Suprapubic skin (tissue), 4 donors: Measurements from ENCODE around the gene LRIT1. TPM values are rescaled to one million over a fixed set of nuclear protein-coding genes. Genes with fewer than 3 reads are reported as not detected.

Experiments
- DNase-seq, 2 donors: peaks; one replicate each; pipeline ENCODE4 v3.0.0-alpha.2; 2019; ENCODE audit warnings: low spot score in 2 of 2
- H3K27ac ChIP-seq: fragments of 200-600 bp; sonication (generic); one replicate; pipeline ENCODE4 v1.5.1; 2019
- H3K27me3 ChIP-seq: fragments of 200-600 bp; sonication (generic); one replicate; pipeline ENCODE4 v1.5.1; 2019
- H3K36me3 ChIP-seq: fragments of 200-600 bp; sonication (generic); one replicate; pipeline ENCODE4 v1.5.1; 2019
- H3K4me1 ChIP-seq: fragments of 200-600 bp; sonication (generic); one replicate; pipeline ENCODE4 v1.5.1; 2019
- H3K4me3 ChIP-seq: fragments of 200-600 bp; sonication (generic); one replicate; pipeline ENCODE4 v1.5.1; 2019; ENCODE audit warnings: mild to moderate bottlenecking
- H3K9me3 ChIP-seq: fragments of 200-600 bp; sonication (generic); one replicate; pipeline ENCODE4 v1.5.1; 2019
- CTCF ChIP-seq, 2 donors: fragments of 200-600 bp in 1 of 2; fragments of 450-650 bp in 1 of 2; sonication (generic) in 1 of 2; IDR thresholded peaks; one replicate each; pipeline ENCODE4 v1.5.1; 2016 to 2019; ENCODE audit warnings: antibody characterized with exemption in 2 of 2, mild to moderate bottlenecking in 1 of 2, moderate library complexity in 1 of 2
- EP300 ChIP-seq: sonication (generic); formaldehyde crosslinking; IDR thresholded peaks from one replicate; pipeline ENCODE4 v1.6.1; 2017; ENCODE audit warnings: antibody characterized with exemption
- POLR2A ChIP-seq, 2 donors: fragments of 450-650 bp; IDR thresholded peaks; one replicate each; pipeline ENCODE4 v1.6.1; 2017; ENCODE audit warnings: antibody characterized with exemption in 2 of 2, mild to moderate bottlenecking in 2 of 2, moderate library complexity in 2 of 2
- POLR2AphosphoS5 ChIP-seq, 3 donors: sonication (generic); formaldehyde crosslinking; IDR thresholded peaks; one replicate each; pipeline ENCODE4 v1.6.1; 2017; ENCODE audit warnings: antibody characterized with exemption in 3 of 3
- WGBS: methylation state at CpG from one replicate; pipeline ENCODE4 v1.1.5; 2018; 5-methylcytosine and 5-hydroxymethylcytosine counted together
- total RNA-seq, 4 donors: library from RNA; depleted of rRNA; stranded (reverse); fragments of >200 nt; gene quantifications; one replicate each; pipeline ENCODE4 v1.1.0, GENCODE V29; 2016

LRIT1 gene
- total RNA-seq, 4 donors from 2014 or later, result not detected

DNA sequence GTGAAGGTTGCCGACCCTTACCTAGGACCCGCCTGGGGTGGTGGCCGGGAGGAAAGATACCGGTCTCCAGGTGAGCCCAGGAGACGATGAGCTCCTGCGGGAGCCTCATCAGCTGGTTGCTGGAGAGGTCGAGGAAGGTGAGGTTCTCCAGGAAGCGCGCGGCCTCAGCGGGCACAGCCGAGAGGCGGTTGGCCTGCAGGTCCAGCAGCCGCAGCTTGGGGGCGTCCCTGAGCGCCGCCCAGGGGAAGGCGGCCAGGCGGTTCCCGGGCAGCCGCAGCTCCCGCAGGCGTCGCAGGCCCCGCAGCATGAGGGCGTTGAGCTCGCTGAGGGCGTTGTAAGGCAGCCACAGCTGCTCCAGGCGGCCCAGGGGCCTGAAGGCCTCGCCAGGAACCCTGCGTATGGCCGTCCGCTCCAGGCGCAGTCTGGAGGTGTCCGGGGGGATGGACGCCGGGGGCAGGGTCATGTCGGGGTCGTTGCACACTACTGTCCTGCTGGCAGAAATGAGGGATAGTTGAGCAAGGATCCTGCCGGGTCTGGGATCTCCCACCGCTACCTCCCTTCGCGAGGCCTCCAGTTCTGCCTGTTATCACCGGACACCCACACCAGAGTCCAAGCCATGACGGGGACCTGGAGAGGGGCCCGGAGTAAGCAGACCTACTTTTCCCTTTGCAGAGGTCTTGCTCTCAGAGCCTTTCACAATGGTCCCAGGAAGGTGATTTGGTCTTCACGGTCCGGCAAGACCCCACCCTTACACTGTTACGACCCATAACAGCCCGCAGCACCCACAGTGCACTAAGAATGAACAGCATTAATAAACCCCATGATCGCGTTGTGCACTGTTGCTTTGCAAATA is 3.9 kb downstream of the LRIT1 start:
- TF ChIP-seq POLR2A (IDR thresholded peaks at IDR 0.05), result no peak
- TF ChIP-seq CTCF (IDR thresholded peaks at IDR 0.05), result no peak
- no peak for TF ChIP-seq POLR2AphosphoS5 (IDR thresholded peaks at IDR 0.05)
- no peak for TF ChIP-seq EP300
- peaks cover 24% of the 10 kb centered on the region for H3K27me3 ChIP-seq
- H3K4me3 ChIP-seq, result no peak overlapping the region
- no peak overlapping the region for H3K27ac ChIP-seq
- no peaks in the 10 kb centered on the region for H3K4me1 ChIP-seq
- peak in 1 of 2 donors; percentile 75 for DNase-seq
- no peaks in the 10 kb centered on the region for H3K9me3 ChIP-seq
- WGBS, result 67% methylated on average over 17 of the region's 52 CpGs
- H3K36me3 ChIP-seq, result no peaks in the 10 kb centered on the region

DNA sequence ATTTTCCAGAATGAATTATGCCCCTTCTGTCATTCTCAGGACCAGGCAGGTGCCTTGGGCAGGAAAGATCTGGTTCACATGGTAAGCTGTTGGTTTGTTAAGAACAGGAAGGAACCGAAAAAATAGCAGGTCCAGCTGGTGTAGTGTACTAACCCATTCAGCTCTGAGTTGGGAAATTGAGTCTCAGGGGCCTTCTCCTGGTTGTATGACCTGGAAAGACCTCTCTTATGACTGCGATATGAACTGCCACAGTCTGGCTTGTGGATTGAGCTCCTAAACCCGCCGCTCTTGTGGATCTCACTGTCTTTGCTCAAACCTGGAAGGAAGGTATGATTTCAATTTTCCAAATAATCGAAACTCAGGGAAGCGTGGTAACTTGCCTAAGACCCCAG is 4.5 kb downstream of the LRIT1 start:
- Histone ChIP-seq H3K27ac (no peak overlapping the region), H3K4me1 (no peaks in the 10 kb centered on the region), H3K27me3 (peaks cover 24% of the 10 kb centered on the region), H3K36me3 (no peaks in the 10 kb centered on the region), H3K4me3 (no peak overlapping the region), H3K9me3 (no peaks in the 10 kb centered on the region)
- DNase-seq, result no peak
- TF ChIP-seq EP300, result no peak
- TF ChIP-seq POLR2AphosphoS5 (IDR thresholded peaks at IDR 0.05), result no peak
- no peak for TF ChIP-seq POLR2A (IDR thresholded peaks at IDR 0.05)
- no peak for TF ChIP-seq CTCF (IDR thresholded peaks at IDR 0.05)
- 88% methylated on average over 6 of the region's 6 CpGs for WGBS

- H3K27me3 ChIP-seq, result peaks cover 24% of the 10 kb centered on the region
- H3K4me3 ChIP-seq, result no peak overlapping the region
- WGBS, result 83% methylated on average over 4 of the region's 4 CpGs
- TF ChIP-seq POLR2AphosphoS5 (IDR thresholded peaks at IDR 0.05) (no peak), POLR2A (IDR thresholded peaks at IDR 0.05) (no peak), EP300 (no peak), CTCF (IDR thresholded peaks at IDR 0.05) (no peak)
- H3K4me1 ChIP-seq, result peaks cover 4% of the 10 kb centered on the region
- DNase-seq, result peak in 1 of 2 donors; percentile 1
- no peak overlapping the region for H3K27ac ChIP-seq
- no peaks in the 10 kb centered on the region for H3K36me3 ChIP-seq
- no peaks in the 10 kb centered on the region for H3K9me3 ChIP-seq
Observed at GRCh38 chr10:84235096-84235495, 6.2 kb downstream of the LRIT1 start.

GRCh38 chr10:84234479-84234878 is 6.9 kb downstream of the LRIT1 start:
- WGBS, result 89% methylated on average over 4 of the region's 4 CpGs
- no peak for TF ChIP-seq POLR2AphosphoS5 (IDR thresholded peaks at IDR 0.05)
- TF ChIP-seq CTCF (IDR thresholded peaks at IDR 0.05), result no peak
- no peak for TF ChIP-seq POLR2A (IDR thresholded peaks at IDR 0.05)
- TF ChIP-seq EP300, result no peak
- H3K9me3 ChIP-seq, result no peaks in the 10 kb centered on the region
- H3K4me3 ChIP-seq, result no peak overlapping the region
- peak in 1 of 2 donors; percentile 23 for DNase-seq
- H3K27me3 ChIP-seq, result peaks cover 24% of the 10 kb centered on the region
- peaks cover 4% of the 10 kb centered on the region for H3K4me1 ChIP-seq
- no peaks in the 10 kb centered on the region for H3K36me3 ChIP-seq
- no peak overlapping the region for H3K27ac ChIP-seq

GRCh38 chr10:84233940-84234339 is 7.4 kb downstream of the LRIT1 start:
- H3K36me3 ChIP-seq, result no peaks in the 10 kb centered on the region
- H3K9me3 ChIP-seq, result no peaks in the 10 kb centered on the region
- DNase-seq, result peak in 1 of 2 donors; percentile 55
- no peak overlapping the region for H3K27ac ChIP-seq
- H3K4me1 ChIP-seq, result peaks cover 4% of the 10 kb centered on the region
- TF ChIP-seq POLR2A (IDR thresholded peaks at IDR 0.05) (no peak), EP300 (no peak), CTCF (IDR thresholded peaks at IDR 0.05) (no peak), POLR2AphosphoS5 (IDR thresholded peaks at IDR 0.05) (no peak)
- WGBS, result 81% methylated on average over 4 of the region's 4 CpGs
- H3K27me3 ChIP-seq, result peaks cover 24% of the 10 kb centered on the region
- H3K4me3 ChIP-seq, result no peak overlapping the region
